Measurements from ENCODE around the gene HNRNPUL1.

The HNRNPUL1 gene

GRCh38 chr19:41355035-41355434, 90.9 kb downstream of the HNRNPUL1 start:
- no peak for DNase-seq

DNA sequence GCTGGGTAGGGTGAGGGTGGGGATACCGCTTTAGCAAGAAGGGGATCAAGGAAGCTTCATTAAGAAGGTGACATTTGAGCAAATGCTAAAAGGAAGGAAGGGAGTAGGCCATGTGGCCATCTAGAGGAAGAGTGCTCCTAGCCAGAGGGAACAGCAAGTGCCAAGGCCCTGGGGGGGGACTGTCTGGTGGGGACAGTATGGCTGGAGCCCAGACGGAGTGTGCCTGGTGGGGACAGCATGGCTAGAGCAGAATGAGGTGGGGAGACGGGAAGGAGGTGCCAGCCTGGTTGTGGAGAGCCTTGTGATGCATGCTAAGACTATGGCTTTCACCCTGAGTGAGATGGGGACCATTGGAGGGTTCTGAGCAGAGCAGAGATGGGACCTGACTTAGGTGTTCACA, 91.6 kb downstream of the HNRNPUL1 start:
- DNase-seq, result no peak

GRCh38 chr19:41356984-41357739, 93.0 kb downstream of the HNRNPUL1 start:
- DNase-seq, result no peak

Data from effector CD8-positive, alpha-beta T cell (primary cell).